8988T (cell line): ENCODE results near the gene PRR36.
"Not testable (repeated sequence)": the region's sequence is repeated elsewhere in the genome, so short reads cannot be mapped to it uniquely, and the experiment has no call there.

Experiments
- DNase-seq: peaks from one replicate; pipeline ENCODE4 v3.0.0; 2011

Gene PRR36

DNA sequence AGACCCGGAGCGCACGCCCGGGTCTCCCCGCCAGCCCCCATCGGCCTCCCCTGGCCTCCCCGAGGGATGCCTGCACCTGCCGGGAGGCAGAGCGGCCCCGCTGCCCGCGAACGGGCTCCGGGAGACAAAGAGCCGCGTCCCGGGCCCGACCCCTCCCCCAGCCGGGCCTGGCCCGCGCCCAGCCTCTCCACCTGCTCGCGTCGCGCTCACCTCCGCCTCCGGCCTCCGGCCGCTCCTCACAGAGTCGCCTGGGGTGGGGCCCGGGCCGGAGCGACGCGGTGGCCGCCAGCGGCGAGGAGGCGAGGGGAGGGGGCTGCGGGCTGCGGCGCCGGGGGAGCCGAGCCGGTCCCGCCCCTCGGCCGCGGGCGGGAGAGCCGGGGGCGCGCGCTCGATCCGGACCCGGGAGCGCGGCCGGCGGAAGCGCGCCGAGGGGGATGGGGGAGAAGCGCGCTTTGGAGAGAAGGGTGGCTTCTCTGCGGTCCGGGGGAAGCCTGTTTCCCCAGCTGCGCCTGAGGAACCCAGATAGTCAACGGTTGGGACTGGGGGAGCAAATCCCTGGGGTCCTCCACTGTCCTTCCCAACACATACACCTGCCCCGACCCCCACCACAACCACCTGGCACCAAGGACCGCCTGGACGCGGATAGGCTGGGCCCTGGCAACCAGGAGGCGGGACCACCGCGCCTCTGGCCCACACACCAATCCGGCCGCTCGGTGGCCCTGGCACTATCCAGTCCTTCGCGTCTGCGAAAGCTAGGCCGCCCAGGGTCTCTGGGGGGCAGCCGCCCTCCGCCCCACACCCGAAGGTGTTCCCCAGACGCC, at the start of gene PRR36:
PRR36 (minus strand) TSS at position 315 of the 821 bp plus-strand sequence. CDS start 701 bp downstream, outside the sequence.
- peak; percentile 76 for DNase-seq

DNA sequence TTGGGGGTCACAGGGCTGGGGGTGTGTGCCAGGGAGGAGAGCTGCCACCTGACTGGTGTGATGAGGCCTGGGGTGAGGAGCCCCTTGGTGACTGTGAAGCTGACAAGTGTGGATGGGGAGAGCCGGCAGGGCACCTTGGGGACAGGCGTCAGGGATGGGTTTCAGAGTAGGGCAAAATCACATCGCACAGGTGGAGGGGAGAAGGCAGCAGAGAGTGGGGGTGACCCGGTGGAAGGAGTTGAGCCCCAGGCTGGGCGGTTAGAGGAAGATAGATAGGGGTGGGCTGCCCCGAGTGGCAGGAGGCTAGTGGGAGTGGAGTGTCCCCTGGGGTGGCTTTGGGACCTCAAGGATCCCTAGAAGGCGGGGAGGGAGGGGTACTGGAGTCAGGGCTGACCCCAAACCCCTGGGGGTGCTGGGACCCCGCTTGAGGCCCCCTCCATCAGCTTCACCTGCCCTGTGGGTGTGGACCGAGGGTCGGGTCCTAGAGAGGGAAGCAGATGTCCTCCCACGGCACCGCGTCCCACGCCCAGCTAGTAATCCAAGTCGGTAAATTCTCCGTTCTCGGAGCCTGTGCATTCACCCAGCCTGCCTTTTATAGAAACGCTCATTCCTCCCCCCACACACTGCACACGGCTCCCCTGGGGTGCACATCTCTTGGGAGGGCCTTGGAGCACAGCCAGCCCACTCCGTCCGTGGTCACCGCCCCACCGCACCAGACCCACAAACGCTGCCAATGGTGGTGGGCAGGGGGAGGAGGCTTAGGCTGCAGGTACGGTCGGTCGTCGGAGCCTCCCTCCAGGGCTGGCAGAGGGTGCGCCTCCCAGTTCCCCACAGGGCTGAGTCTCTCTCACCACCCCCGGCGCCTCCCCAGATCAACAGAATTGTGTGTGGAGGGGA, 49.4 kb upstream of the PRR36 start:
- DNase-seq: no peak

DNA sequence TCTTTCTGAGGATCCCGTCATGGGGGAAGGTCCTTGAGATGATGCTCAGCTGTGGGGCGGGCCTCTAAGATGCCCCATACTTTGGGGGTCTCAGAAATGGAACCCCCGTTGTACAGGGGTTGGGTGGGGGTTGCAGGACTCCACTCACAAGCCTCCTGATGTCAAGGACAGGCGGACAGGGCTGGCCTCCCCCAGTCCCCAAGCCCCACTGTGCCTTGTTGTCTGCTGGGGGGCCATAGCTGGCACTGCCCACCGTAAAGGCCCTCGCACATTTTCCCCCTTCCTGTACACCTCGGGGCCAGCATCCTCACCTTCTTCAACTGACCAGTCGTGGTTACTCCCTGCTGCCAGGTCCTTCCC, 48.6 kb upstream of the PRR36 start:
- no peak for DNase-seq

DNA sequence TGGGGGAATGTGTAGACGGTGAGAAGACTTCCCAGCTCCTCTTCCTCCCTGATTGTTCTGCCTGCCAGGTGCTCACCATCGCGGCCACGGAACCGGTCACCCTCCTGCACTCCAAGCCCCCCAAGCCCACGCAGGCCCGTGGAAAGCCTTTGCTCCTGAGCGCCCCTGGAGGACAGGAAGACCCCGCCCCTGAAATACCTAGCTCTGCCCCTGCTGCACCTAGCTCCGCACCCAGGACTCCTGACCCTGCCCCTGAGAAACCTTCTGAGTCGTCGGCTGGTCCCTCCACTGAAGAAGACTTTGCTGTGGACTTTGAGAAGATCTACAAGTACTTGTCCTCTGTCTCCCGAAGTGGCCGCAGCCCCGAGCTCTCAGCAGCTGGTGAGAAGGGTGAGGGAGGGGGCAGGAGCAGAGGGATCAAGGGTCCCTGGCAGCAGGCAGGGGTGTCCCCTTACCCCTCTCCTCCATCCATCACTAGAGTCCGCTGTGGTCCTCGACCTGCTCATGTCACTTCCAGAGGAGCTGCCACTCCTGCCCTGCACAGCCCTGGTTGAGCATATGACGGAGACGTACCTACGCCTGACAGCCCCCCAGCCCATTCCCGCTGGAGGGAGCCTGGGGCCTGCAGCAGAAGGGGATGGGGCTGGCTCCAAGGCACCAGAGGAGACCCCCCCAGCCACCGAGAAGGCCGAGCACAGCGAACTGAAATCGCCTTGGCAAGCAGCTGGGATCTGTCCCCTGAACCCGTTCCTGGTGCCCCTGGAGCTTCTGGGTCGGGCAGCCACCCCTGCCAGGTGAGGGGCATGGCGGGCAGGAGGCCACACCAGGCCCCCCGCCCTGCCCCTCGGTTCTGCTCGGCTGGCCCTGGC, 48.0 kb upstream of the PRR36 start:
- DNase-seq: no peak

DNA sequence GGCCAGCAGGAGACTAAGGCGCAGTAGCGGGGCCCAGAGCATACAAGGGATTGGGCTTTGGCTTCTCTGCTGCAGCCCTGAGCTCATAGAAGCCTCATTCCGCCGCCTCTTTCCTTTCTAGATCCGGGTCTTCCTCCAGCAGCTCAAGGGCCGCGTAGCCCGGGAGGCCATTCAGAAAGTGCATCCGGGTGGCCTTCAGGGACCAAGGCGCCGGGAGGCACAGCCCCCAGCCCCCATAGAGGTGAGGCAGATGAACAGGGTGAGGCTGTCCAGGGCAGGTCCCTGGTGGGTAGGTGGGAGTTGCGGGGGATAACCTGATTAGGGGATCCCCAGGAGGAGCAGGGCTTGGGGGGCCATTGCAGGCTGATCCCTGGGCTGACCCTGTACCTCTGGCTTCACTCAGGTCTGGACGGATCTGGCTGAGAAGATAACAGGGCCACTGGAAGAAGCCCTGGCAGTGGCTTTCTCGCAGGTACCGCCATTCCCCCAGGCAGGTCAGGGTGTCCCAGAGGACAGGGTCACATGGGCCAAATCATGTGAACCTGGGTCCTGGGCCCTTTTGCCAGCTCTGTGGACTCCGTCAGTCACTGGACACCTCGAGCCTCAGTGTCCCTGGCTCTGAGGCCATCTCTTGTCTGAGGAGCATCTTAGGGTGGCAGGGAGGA, 47.2 kb upstream of the PRR36 start:
- no peak for DNase-seq

DNA sequence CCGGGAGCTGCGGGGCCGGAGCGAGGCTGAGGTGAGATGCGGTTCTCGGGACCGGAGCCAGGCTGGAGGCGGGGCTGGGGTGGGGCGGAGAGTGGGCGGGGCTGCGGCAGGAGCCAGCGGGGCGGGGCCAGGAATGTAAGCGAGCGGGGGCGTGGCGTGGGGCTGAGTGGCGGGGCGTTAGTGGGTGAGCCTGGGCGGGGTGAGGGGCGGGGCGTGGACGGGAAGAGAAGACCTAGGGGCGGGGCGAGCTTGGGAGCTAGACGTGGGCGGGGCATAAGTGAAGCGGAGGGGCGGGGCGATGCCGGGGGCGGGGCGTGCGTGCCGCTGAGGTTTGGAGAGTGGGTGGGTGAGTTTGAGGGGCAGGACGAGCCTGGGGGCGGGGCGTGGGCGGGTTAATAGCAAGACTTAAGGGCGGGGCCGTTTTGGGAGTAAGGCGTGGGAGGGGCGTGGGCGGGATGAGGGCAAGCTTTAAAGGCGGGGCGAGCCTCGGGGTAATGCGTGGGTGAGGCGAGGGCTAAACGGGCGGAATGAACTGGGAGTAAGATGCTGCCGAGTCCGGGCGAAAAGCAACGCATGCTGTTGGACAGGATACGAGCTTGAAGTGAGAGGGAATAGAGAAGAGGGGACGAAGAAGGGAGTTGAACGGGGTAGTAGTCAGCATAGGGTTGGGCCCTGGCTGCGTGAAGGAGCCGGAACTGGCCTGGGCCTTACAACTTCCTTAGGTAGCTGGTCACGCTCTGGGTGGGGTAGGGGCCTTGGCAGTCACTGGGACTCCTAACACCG, 46.5 kb upstream of the PRR36 start:
- peak; percentile 87 for DNase-seq

DNA sequence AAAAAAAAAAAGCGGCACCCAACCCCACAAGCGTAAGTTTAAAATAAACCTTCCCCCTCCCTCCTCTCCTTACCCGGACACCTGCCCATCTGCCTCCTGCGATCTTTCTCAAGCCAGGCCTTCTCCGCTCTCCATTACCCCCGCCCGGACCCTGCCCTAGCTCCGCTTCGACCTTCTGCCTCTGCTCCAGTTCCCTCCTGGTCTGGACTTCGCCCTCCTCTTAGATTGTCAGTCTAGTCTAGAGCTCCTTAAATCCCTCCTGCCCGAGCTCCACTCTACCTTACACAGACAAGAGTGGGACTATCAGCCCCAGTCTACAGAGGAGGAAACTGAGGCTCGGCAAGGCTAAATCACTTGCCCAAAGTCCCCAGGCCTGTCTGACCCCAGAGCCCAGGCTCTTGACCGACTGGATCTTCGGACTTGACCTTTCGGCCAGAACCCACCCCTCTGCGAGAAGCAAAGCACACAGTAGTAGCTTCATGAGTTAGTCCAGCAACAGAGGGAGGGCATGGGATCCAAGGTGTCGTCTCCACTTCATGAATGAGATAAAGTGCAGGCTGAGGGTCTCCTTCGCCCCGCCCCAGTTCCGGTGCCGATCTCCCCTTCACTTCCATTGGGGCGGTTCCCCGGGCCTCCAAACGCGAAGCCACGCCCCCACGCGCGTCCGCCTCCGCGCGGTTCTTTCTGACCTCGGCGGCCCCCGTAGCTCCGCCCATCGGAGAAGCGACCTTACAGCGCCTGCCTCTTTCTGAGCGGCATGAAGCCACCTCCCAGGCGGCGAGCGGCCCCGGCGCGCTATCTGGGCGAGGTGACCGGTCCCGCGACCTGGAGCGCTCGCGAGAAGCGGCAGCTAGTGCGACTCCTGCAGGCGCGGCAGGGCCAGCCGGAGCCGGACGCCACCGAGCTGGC, 45.7 kb upstream of the PRR36 start, which contains the start of gene SNAPC2:
SNAPC2 (plus strand) TSS at position 729 of the 909 bp plus-strand sequence; CDS start at position 758, 29 bp downstream.
- DNase-seq: peak; percentile 89

DNA sequence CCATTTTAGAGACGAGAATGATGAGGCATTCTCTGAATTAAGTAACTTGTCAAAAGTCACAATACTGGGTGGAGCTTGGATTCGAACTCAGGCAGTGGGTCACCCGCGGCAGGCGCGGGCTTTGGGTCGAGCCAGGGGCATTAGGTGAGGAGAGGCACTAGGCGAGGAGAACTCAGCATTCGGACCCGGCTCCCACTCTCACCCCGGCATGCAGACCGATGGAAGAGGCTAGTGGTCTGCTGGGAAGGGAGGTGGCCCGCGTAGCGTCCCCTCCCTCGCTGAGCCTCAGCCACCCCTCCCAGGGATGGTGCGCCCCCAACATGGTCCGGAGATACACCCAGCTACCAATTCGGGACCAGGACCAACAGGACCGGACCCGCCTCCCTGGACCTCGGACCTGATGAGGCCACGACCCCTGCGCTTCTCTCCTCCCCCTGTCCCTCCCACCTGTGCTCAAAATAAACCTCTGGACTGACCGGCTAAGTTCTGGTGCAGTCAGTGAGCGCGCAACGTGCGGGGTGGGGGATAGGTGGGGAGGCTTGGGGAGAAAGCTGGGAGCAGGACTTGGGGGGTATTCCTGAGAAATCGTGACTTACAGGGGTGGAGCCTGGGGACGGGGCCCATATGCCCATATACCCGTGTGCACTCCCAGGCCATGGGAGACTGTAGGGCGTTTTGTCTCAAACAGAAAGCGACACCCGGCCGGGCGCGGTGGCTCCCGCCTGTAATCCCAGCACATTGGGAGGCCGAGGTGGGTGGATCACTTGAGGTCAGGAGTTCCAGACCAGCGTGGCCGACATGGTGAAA, 44.6 kb upstream of the PRR36 start:
- no peak for DNase-seq

DNA sequence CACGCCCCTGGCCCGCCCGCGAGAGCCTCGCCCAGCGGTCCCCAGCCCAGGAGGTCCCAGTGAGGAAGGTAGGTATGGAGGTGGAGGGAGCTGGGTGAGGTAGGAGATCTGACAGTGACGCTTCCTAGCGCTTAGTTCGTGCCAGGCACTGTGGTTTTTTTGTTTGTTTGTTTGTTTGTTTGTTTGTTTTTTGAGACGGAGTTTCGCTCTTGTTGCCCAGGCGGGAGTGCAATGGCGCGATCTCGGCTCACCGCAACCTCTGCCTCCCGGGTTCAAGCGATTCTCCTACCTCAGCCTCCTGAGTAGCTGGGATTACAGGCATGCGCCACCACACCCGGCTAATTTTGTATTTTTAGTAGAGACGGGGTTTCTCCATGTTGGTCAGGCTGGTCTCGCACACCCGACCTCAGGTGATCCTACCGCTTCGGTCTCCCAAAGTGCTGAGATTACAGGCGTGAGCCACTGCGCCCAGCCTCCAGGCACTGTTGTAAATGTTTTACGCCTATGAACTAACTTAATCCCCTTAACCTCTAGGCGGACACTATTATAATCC, 43.9 kb upstream of the PRR36 start:
- not testable (repeated sequence) for DNase-seq

DNA sequence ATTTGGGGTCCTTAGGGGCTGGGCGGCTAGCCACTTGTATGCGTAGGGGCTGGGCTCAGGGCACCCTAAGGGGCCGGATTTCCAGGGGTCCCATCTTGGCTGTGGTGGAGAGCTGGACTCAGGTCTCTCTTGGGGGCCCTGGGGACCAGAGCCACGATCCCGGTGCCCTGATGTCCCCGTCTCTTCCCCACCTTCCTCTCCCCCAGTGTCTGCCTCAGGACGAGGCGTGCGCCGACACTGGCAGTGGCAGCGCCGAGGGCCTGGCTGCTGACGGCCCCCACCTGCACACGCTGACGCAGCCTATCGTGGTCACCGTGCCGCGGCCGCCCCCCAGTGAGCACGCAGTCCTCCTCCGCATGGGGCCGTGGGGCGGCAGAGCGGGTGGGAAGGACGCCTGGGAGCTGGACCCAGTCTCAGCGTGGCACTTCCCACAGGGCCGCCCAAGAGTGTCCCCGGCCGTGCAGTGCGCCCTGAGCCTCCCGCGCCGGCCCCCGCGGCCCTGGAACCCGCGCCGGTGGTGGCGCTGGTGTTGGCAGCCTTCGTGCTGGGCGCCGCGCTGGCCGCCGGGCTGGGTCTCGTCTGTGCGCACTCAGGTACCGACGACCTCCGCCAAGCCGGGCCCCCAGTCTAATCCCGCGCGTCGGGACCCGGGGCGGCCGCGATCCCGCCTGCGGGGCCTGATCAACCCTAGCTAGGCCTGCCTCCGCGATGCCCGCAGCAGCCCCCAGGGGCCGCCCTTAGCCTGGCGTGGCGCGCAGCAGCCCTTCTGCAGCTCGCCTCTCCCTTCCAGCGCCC, 43.3 kb upstream of the PRR36 start:
- no peak for DNase-seq

DNA sequence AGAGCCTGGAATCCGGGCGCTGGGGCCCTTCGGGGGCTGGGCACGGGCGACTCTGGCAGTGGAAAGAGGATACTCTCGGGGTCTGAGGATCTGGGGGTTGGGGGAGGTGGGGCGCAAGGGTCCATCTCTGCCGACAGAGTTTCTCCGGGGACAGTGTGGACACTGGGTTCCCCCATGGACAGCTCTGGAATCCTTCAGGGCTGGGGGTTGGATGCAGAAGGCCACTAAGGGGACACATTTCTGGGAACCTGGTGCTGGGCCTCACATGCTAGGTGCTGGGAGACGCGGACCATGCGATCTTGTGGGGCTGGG, 42.7 kb upstream of the PRR36 start:
- DNase-seq: no peak

DNA sequence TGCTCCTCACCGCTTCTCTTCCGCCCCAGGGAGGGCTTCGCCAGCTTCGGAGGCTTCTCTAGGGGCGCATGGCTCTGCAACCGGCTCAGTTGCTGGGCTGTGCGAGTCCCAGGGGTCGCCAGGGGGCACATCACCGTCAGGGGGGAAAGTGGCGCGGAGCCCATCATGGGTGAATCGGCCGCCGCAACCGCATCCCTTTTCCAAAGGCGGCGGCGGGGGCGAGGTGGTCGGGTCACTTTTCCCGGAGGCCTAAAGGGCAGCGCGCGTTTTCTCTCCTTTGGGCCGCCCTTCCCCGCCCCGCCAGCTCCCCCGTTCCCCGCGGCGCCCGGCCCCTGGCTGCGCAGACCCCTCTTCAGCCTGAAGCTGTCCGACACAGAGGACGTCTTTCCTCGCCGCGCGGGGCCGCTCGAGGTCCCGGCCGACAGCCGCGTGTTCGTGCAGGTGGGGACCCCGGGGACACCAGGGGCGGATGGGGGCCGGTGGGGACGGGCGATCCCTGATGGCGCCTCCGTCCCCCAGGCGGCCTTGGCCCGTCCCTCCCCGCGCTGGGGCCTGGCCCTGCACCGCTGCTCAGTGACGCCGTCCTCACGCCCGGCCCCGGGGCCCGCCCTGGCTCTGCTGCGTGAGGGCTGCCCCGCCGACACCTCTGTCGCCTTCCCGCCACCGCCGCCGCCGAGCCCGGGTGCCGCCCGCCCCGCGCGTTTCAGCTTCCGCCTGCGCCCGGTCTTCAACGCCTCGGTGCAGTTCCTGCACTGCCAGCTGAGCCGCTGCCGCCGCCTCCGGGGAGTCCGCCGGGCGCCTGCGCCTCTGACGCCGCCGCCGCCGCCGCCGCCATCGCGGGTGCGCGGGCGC, 42.1 kb upstream of the PRR36 start:
- DNase-seq: peak; percentile 54

DNA sequence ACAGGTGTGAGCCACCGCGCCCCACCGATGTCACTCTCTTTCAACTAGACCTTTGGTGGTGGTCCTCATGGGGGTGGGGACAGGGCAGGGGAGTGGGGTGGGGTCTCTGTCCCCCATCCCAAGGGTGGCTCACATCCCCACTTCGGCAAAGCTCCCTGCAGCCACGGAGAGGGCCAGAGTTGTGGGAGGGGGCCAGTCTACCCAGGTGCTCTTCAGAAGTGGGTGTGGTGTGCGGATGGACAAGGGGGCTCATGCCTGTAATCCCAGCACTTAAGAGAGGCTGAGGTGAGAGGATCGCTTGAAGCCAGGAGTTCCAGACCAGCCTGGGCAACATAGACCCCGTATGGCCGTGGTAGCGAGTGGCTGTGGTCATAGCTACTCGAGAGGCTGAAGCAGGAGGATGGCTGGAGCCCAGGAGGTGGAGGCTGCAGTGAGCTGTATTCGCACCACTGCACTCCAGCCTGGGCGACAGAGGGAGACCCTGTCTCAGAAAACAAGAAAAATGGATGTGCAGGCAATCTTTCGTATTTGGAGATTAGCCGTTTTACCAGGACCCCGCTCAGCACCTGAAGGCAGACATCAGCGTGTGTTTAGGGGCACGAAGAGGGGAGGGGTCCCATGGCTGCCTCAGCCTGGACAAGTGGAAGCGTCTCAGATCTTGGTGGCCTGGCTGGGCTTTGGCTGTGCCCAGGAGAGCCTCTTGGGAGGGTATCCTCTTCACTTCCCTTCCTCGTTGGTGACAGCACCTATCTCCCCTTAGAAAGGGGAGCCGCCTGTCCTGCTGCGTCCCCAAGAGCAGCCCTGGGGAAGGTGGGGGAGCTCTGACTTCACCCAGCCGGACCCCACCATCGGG, 41.3 kb upstream of the PRR36 start:
- no peak for DNase-seq

DNA sequence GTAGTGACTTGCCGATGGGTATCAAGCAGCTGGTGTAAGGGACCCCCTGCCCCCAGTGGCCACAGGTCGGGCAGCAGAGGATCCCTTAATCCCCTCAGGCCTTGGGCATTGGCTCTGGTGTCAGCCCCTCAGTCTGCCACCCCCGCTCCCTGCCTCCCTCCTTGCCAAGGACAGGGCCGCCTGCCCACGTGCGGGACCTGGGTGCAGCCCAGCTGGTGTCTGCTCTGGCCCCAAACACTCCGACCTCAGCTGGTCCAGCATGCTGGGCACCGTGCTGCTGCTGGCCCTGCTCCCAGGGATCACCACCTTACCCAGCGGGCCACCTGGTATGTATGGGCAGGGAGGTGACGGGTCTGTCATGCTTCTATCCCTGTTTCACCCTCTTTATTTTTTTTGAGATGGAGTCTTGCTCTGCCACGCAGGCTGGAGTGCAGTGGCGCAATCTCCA, 40.4 kb upstream of the PRR36 start, which contains the start of gene TGFBR3L:
TGFBR3L (plus strand) TSS at position 233 of the 448 bp plus-strand sequence.
- no peak for DNase-seq

DNA sequence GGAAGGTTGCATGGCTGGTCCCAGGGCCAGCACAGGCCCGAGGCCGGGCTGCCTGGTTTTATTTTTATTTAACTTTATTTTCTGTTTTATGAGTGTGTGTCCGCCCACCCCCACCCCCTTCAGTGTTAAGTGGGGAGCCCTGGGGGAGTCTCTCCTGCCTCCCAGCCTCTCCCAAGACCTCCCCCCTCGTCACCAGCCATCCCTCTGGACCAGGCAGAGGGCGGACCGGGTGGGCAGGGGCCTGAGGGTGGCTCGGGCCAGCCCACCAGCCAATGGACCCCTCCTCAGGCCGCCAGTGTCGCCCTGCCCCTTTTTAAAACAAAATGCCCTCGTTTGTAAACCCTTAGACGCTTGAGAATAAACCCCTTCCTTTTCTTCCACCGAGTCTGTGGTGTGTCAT, 39.9 kb upstream of the PRR36 start:
- no peak for DNase-seq

DNA sequence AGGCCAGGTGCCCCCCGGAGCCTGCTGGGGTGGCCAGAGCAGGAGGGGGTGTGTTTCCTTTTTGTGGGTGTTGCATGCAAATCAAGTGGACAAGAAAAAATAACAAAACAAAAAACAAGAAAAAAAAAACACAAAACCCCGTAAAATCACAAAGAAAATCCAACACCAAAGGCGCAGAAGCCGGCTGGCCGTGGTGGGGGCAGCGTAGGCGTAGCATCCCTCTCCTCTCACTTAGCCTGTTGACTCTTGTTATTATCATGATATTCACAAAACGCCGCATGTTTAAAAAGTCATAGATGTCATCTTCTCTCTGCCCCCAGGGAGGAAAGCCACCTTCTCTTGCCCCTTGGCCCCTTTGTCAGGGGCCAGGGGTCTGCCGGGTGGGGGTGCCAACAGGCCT, 39.5 kb upstream of the PRR36 start:
- no peak for DNase-seq
